ENCODE results near the gene DNER. TPM values are rescaled to one million over a fixed set of nuclear protein-coding genes. Genes with fewer than 3 reads are reported as not detected.
A peak's percentile ranks its signal among the peaks of the same experiment; 100 is the strongest.
"Not testable (repeated sequence)": the region's sequence is repeated elsewhere in the genome, so short reads cannot be mapped to it uniquely, and the experiment has no call there.

Gene DNER
- total RNA-seq, 8 experiments from 2014 or later, result 0.52 to 102 (median 62.3) TPM

DNA sequence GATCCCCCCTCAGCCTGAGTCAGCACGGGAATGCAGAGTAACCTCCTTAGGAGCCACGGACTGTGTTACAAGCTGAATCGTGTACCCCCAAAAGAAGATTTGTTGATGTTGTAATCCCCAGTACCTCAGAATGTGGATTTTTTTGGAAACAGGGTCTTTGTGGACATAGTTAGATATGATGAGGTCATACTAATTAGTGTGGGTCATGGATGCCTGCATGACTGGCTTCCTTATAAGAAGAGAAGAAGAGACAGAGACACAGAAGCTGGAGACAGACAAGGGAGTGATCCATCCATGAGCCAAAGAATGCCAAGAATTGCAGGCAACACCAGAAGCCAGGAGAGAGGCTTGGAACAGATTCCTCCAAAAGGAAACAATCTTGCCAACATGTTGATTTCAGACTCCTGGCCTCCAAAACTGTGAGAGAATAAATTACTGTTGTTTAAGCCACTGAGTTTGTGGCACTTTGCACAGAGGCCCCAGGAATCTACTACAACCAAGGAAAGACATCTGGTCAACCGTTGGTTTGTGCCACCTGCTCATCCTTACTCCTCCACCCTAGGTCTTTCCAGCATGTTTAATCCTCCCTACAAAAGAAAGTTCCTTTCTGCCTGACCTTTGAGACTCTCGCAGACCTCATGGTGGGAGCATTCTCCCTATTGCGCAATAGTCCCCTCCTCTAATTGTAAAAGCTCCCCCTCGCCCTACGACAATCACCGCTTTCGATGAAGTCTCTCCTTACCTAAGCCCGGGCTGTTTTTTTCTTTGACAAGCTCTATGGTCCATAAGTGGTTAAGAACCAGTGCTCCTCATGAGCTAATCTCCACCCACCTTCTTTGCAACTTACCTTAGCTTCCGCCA is 91.6 kb downstream of the DNER start:
- ATAC-seq (replicated peaks in 6 of 8), result no peak
- Histone ChIP-seq H3K4me1 (replicated peaks in 1 of 2) (peaks cover 0 to 23% of the 10 kb centered on the region in 2 donors), H3K4me3 (no peak overlapping the region), H3K27ac (no peak overlapping the region)
- 20 to 97% (median 79%) methylated on average over 1 to 9 of the region's 12 CpGs for WGBS, 10 experiments
- in situ Hi-C loops (cut with MboI; ENCODE audit: low pct_unique_long_range_greater_than_20kb in 2 of 9, low sequenced_read_pairs in 9 of 9, unreplicated experiment in 9 of 9), result no loop called here

DNA sequence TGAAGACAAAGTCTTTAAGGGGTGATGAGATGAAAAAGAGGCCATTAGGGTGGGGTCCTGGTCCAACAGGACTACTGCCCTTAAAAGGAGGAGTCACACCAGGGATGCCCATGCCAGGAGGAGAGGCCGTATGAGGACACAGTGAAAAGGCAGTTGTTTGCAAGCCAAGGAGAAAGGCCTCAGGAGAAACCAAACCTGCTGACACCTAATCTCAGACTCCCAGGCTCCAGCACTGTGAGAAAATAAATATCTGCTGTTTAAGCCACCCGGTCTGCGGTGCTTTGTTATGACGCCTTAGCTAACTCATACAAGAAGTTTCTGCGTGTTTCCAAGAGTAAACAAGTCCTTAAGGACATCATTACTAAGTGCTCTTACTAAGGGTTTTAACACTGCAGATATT is 93.6 kb downstream of the DNER start:
- WGBS, 10 experiments, result 33 to 96% (median 77%) methylated on average over 1 to 5 of the region's 5 CpGs; no CpG with 5 or more reads in 3 of the 10 experiments
- in situ Hi-C loops (cut with MboI; ENCODE audit: low pct_unique_long_range_greater_than_20kb in 2 of 9, low sequenced_read_pairs in 9 of 9, unreplicated experiment in 9 of 9), result no loop called here
- Histone ChIP-seq H3K4me3 (no peak overlapping the region), H3K4me1 (replicated peaks in 1 of 2) (peaks cover 0 to 9% of the 10 kb centered on the region in 2 donors), H3K27ac (no peak overlapping the region)
- no peak for ATAC-seq (replicated peaks in 6 of 8)

DNA sequence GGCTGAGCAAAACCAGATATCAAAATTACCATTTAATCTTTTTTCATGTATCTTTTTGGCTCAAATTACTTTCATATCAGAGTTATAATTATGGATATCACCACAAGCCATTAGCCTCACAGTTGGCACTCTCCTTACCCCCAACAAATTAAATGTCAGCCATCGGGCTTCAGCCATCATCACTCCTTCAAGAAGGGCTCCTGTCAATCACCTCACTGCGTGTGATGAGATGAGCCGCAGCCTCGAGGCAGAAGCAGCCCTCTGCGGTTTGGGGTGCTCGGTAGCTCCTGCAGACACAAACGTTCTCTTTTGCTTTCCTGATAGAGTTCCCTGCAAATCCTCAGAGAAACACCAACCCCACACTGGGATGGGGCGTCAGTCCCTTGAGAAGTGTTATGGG is 94.1 kb downstream of the DNER start:
- Histone ChIP-seq H3K27ac (no peak overlapping the region), H3K4me1 (replicated peaks in 1 of 2) (peaks cover 0 to 9% of the 10 kb centered on the region in 2 donors), H3K4me3 (no peak overlapping the region)
- 67 to 93% (median 80%) methylated on average over 1 to 6 of the region's 8 CpGs; no CpG with 5 or more reads in 3 of the 10 experiments for WGBS, 10 experiments
- in situ Hi-C loops (cut with MboI; ENCODE audit: low pct_unique_long_range_greater_than_20kb in 2 of 9, low sequenced_read_pairs in 9 of 9, unreplicated experiment in 9 of 9), result no loop called here
- ATAC-seq (replicated peaks in 6 of 8), result no peak

DNA sequence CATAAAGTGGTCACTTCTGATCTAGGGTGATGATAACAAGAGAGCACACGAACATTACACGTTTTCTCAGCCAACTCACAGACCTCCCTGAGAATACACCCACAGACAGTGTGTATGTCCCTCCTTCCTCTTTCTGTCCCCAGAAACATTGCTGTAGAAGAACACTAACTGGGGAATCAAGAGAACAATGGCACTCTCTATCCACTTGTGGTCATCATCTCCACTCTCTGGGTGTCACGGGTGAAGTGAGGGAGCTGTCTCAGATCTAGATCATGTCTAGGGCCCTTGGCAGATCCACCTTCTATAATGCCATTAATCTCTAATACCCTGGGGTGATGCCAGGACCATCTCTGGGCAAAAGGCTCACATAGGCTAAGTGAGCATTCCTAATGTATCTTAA is 97.9 kb downstream of the DNER start:
- H3K4me3 ChIP-seq, result no peak overlapping the region
- WGBS, 10 experiments, result 37 to 96% (median 77%) methylated on average over 2 to 3 of the region's 3 CpGs; no CpG with 5 or more reads in 5 of the 10 experiments
- no peak for ATAC-seq (replicated peaks in 6 of 8)
- no peak overlapping the region for H3K27ac ChIP-seq
- in situ Hi-C loops (cut with MboI; ENCODE audit: low pct_unique_long_range_greater_than_20kb in 2 of 9, low sequenced_read_pairs in 9 of 9, unreplicated experiment in 9 of 9), result no loop called here
- H3K4me1 ChIP-seq (replicated peaks in 1 of 2), result peaks cover 0 to 9% of the 10 kb centered on the region in 2 donors

DNA sequence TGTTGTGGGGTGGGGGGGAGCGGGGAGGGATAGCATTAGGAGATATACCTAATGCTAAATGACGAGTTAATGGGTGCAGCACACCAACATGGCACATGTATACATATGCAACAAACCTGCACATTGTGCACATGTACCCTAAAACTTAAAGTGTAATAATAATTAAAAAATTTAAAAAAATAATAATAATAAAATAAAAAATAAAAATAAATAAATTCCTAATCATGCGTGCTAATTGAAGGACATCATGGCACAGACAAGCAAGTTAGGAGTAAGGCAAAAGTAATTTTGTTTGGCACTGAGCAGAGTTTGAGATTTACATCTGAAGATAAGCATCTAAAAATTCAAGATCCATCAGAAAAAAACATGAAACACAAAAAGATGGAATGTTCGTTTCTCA is 100.3 kb downstream of the DNER start:
- 40 to 97% (median 80%) methylated on average over 1 to 3 of the region's 4 CpGs; no CpG with 5 or more reads in 1 of the 10 experiments for WGBS, 10 experiments

DNA sequence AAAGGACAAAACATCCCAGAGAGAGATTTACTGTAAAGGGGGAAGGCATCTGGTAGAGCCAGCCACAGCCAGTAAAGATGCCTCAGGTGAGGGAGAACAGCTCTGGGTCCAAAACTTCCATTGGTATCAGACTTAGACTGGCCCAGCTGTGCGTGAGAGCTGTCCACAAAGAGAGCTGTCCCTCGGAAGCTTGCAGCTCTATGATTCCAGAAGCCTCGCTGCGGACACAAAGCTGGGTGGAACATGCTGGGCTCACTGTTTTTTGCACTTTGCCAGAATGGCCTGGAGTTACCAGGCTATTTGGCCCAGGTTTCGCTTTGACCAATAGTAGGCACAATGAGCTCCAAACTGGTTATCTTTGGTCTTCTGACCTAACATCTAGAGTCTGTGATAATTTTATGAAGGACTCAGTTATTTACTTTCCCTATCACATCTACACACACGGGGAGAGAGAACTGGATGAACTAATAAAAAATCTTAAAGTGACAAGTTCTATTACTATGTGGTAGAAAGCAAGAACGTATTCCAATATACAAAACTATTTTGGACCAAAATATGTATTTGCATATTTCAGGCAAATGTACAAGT is 101.9 kb downstream of the DNER start:
- H3K27ac ChIP-seq, result no peak overlapping the region
- WGBS, 10 experiments, result 8 to 100% (median 70%) methylated on average over 1 to 7 of the region's 7 CpGs; no CpG with 5 or more reads in 1 of the 10 experiments
- no peak overlapping the region for H3K4me3 ChIP-seq
- in situ Hi-C loops (cut with MboI; ENCODE audit: low pct_unique_long_range_greater_than_20kb in 2 of 9, low sequenced_read_pairs in 9 of 9, unreplicated experiment in 9 of 9), result no loop called here
- H3K4me1 ChIP-seq (replicated peaks in 1 of 2), result peaks cover 0 to 4% of the 10 kb centered on the region in 2 donors
- peak in 2 of 8 experiments; percentile 38 to 63 for ATAC-seq (replicated peaks in 6 of 8)

More for the DNA sequence above, 100.3 kb downstream of the DNER start:
- H3K4me1 ChIP-seq (replicated peaks in 1 of 2); H3K4me3 ChIP-seq; in situ Hi-C loops (cut with MboI; ENCODE audit: low pct_unique_long_range_greater_than_20kb in 2 of 9, low sequenced_read_pairs in 9 of 9, unreplicated experiment in 9 of 9); ATAC-seq (replicated peaks in 6 of 8); H3K27ac ChIP-seq: not testable (repeated sequence)

DNA sequence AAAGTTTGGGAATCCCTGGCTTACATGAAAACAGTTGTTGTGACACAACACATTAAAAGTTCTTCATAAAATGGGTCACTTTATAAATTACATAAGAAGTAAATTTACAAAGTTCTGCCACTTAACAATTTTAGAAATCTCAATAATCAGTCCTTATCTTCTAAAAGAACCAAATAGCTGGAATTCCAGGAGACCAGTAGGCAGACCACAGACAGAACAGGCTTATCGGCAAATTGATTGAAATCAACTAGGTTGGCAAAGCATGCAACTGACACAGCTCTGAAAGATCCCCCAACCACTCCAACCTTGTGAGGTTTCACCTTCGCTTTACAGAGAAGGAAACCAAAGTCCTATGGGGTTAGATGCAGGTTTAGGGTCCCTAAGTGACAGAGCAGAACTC is 103.0 kb downstream of the DNER start:
- ATAC-seq (replicated peaks in 6 of 8), result no peak
- in situ Hi-C loops (cut with MboI; ENCODE audit: low pct_unique_long_range_greater_than_20kb in 2 of 9, low sequenced_read_pairs in 9 of 9, unreplicated experiment in 9 of 9), result no loop called here
- WGBS, 10 experiments, result 25 to 100% (median 96%) methylated on average over 1 to 2 of the region's 2 CpGs; no CpG with 5 or more reads in 3 of the 10 experiments
- peaks cover 0 to 4% of the 10 kb centered on the region in 2 donors for H3K4me1 ChIP-seq (replicated peaks in 1 of 2)
- H3K27ac ChIP-seq, result no peak overlapping the region
- no peak overlapping the region for H3K4me3 ChIP-seq

DNA sequence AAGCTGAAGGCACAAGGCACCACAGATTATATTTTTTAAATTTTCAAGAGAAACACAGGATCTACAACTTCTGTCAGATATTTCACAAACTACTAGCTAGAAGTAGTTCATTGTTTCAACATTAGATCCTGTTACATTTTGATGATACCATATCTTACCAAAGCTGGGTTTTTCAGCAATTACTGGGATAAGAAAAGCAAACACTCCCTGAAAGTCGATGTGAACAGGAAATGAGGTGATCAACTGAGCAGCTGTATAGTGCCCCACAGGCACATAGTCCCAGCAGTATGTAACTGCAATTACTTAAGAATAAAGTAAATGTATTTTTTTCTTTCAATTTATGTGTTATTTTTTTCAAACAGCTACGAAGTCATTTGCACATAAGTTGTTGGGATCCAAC is 103.5 kb downstream of the DNER start:
- whole genome bisulfite sequencing, 10 experiments, result 0 to 100% (median 53%) methylated on average over 1 to 2 of the region's 2 CpGs
- Histone ChIP-seq H3K4me3 (no peak overlapping the region), H3K4me1 (replicated peaks in 1 of 2) (peaks cover 0 to 4% of the 10 kb centered on the region in 2 donors), H3K27ac (no peak overlapping the region)
- peak in 3 of 8 experiments; percentile 28 to 53 (median 29) for ATAC-seq (replicated peaks in 6 of 8)
- in situ Hi-C loops (cut with MboI; ENCODE audit: low pct_unique_long_range_greater_than_20kb in 2 of 9, low sequenced_read_pairs in 9 of 9, unreplicated experiment in 9 of 9), result no loop called here

DNA sequence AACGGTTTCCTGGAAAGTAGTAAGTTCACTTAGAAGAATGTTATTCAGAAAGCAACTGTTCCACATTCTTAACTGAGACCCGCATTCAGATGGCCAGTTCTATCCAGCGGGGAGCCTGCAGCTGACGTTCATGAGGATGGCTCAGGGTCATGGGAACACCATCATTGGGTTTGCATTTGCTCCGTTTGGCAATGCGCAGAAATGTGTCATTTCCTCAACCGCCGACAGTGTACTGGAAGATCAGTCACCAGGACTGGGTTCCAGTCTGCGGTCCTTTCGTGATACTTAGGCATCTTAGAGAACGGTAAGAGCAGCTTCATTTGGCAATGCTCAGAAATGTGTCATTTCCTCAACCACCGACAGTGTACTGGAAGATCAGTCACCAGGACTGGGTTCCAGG is 104.0 kb downstream of the DNER start:
- Histone ChIP-seq H3K27ac (no peak overlapping the region), H3K4me3 (no peak overlapping the region), H3K4me1 (replicated peaks in 1 of 2) (peaks cover 0 to 4% of the 10 kb centered on the region in 2 donors)
- 39 to 97% (median 84%) methylated on average over 1 to 10 of the region's 12 CpGs; no CpG with 5 or more reads in 1 of the 10 experiments for WGBS, 10 experiments
- peak in 2 of 8 experiments; percentile 33 to 54 for ATAC-seq (replicated peaks in 6 of 8)
- in situ Hi-C loops (cut with MboI; ENCODE audit: low pct_unique_long_range_greater_than_20kb in 2 of 9, low sequenced_read_pairs in 9 of 9, unreplicated experiment in 9 of 9), result no loop called here

DNA sequence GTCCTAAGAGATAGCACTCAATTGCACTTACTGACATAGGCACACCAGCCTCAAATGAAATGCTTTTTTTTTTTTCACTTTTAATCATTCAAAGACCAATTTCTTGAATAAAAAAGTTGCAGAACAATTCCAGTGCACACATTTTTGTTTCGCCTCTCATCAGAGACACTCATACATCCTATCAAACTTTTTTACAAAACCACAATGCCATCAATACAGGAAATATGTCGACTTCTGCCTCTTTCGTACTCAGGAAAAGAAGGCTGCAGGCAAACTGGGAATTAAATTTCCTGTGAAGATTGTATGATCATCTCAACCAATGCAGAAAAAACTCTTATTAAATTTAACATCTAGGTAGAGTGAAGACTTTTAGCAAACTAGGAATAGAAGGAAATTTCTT is 112.4 kb downstream of the DNER start:
- H3K27ac ChIP-seq, result no peak overlapping the region
- in situ Hi-C loops (cut with MboI; ENCODE audit: low pct_unique_long_range_greater_than_20kb in 2 of 9, low sequenced_read_pairs in 9 of 9, unreplicated experiment in 9 of 9), result no loop called here
- H3K4me1 ChIP-seq (replicated peaks in 1 of 2), result peaks cover 0 to 15% of the 10 kb centered on the region in 2 donors
- ATAC-seq (replicated peaks in 6 of 8), result no peak
- no peak overlapping the region for H3K4me3 ChIP-seq
- 18 to 93% (median 80%) methylated on average over 1 to 3 of the region's 3 CpGs for WGBS, 10 experiments

DNA sequence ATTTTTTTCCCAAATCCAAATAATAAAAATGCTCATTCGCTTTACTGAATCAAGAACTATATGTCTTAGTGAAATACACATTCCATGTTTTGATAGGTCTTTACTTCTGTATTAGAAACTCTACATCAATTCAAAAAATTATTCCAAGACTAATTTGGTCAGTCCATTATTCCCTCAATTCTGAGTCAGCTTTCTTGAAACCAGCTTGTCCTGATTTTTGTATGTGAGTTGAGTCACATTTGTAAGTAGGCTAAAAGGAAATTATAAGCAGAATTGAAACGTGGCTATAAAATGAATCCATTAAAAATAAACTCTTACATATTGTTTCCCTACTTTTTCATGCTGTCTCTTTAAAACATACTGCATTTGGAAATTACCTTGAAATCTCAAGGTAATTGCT is 113.0 kb downstream of the DNER start:
- no peak for ATAC-seq (replicated peaks in 6 of 8)
- Histone ChIP-seq H3K4me1 (replicated peaks in 1 of 2) (peaks cover 0 to 15% of the 10 kb centered on the region in 2 donors), H3K27ac (no peak overlapping the region), H3K4me3 (no peak overlapping the region)
- in situ Hi-C loops (cut with MboI; ENCODE audit: low pct_unique_long_range_greater_than_20kb in 2 of 9, low sequenced_read_pairs in 9 of 9, unreplicated experiment in 9 of 9), result no loop called here
- 0 to 100% (median 67%) methylated on average over 1 to 2 of the region's 2 CpGs; no CpG with 5 or more reads in 1 of the 10 experiments for WGBS, 10 experiments

DNA sequence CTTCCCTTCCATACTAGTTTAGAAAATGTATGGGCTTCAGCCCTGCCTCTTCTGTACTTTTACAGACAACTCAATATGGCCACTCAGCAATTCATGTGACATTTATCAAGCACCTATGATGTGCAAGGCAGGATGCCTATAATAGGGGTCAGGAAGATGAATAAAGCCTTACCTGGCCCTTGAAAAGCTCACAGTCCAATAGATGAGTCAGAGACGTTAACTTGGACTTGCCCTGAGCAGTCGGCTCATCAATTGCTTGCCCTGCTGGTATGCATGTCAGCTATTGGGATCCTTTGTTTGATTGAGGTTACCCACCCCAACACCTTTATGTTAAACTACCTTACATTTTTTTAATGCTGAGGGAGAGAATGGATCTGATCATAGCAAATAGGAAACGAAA is 116.1 kb downstream of the DNER start:
- no peak for ATAC-seq (replicated peaks in 6 of 8)
- in situ Hi-C loops (cut with MboI; ENCODE audit: low pct_unique_long_range_greater_than_20kb in 2 of 9, low sequenced_read_pairs in 9 of 9, unreplicated experiment in 9 of 9), result loop anchor here in 3 of 9 experiments (25.0 kb wide), 3 partner anchors 161 to 911 kb away; no protein-coding TSS in a partner anchor
- Histone ChIP-seq H3K4me3 (no peak overlapping the region), H3K27ac (no peak overlapping the region), H3K4me1 (replicated peaks in 1 of 2) (peaks cover 0 to 15% of the 10 kb centered on the region in 2 donors)
- 57 to 83% (median 60%) methylated on average over 1 to 3 of the region's 3 CpGs; no CpG with 5 or more reads in 4 of the 10 experiments for WGBS, 10 experiments

DNA sequence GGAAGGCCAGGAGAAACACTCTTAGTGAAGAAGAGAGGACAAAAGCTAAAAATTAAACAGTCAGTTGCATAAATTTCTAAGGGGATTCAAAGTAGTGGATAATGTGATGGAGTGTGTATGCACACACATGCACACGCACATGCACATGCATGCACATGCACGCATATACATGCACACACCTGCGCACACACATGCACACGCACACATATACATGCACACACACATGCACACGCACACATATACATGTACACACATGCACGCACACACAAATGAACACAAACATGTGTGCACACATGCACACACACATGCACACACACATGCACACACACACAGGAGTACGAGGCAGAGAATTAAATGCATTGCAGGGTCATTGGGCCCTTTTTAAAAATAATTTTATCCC is 117.6 kb downstream of the DNER start:
- WGBS, 10 experiments, result 33 to 59% (median 47%) methylated on average over 1 to 6 of the region's 7 CpGs; no CpG with 5 or more reads in 6 of the 10 experiments
- in situ Hi-C loops (cut with MboI; ENCODE audit: low pct_unique_long_range_greater_than_20kb in 2 of 9, low sequenced_read_pairs in 9 of 9, unreplicated experiment in 9 of 9), result loop anchor here in 3 of 9 experiments (25.0 kb wide), 3 partner anchors 159 to 909 kb away; no protein-coding TSS in a partner anchor
- no peak for ATAC-seq (replicated peaks in 6 of 8)

More for the DNA sequence above, 117.6 kb downstream of the DNER start:
- Histone ChIP-seq H3K4me3 (no peak overlapping the region), H3K4me1 (replicated peaks in 1 of 2) (peaks cover 5 to 24% of the 10 kb centered on the region in 2 donors), H3K27ac (no peak overlapping the region)

Measured in motor neuron (in vitro differentiated cells).